ENCODE data around the gene ECT2.
"Not testable (repeated sequence)": the region's sequence is repeated elsewhere in the genome, so short reads cannot be mapped to it uniquely, and the experiment has no call there.

Gene ECT2

GRCh38 chr3:172750368-172751174 is at the start of gene ECT2:
TSS of gene ECT2 (plus strand) at chr3:172750726. CDS start at chr3:172754531, 3,805 bp downstream.
- no CpG with 5 or more reads among the region's 49 CpGs for WGBS (ENCODE audit: insufficient coverage, insufficient read length)
- Histone ChIP-seq H3K9me3 (ENCODE audit: control insufficient read depth, insufficient read depth, low read length) (no peaks in the 10 kb centered on the region), H3K4me3 (ENCODE audit: low read length) (peak within 1 kb of the TSS; percentile 98), H3K4me1 (ENCODE audit: control insufficient read depth, insufficient read depth, low read length) (peaks cover 1% of the 10 kb centered on the region; the same call in 1 of the 2 replicates), H3K27me3 (ENCODE audit: control insufficient read depth, insufficient read depth, low read length) (no peaks in the 10 kb centered on the region), H3K27ac (ENCODE audit: low read length) (no peak within 1 kb of the TSS), H3K36me3 (ENCODE audit: control insufficient read depth, insufficient read depth, low read length) (no peaks in the 10 kb centered on the region)
- DNase-seq (ENCODE audit: low read depth, low spot score): peak; percentile 100

GRCh38 chr3:172700936-172701455 is 49.5 kb upstream of the ECT2 start:
- H3K27me3 ChIP-seq (ENCODE audit: control insufficient read depth, insufficient read depth, low read length): no peaks in the 10 kb centered on the region
- H3K9me3 ChIP-seq (ENCODE audit: control insufficient read depth, insufficient read depth, low read length): no peaks in the 10 kb centered on the region
- no peaks in the 10 kb centered on the region for H3K4me1 ChIP-seq (ENCODE audit: control insufficient read depth, insufficient read depth, low read length)
- H3K4me3 ChIP-seq (ENCODE audit: low read length): no peak overlapping the region
- no peak for DNase-seq (ENCODE audit: low read depth, low spot score)
- H3K36me3 ChIP-seq (ENCODE audit: control insufficient read depth, insufficient read depth, low read length): no peaks in the 10 kb centered on the region
- no peak overlapping the region for H3K27ac ChIP-seq (ENCODE audit: low read length)
- no CpG with 5 or more reads among the region's 1 CpG for WGBS (ENCODE audit: insufficient coverage, insufficient read length)

GRCh38 chr3:172701751-172702150 is 48.8 kb upstream of the ECT2 start:
- no CpG with 5 or more reads among the region's 3 CpGs for WGBS (ENCODE audit: insufficient coverage, insufficient read length)
- DNase-seq (ENCODE audit: low read depth, low spot score): no peak
- Histone ChIP-seq H3K4me3 (ENCODE audit: low read length) (no peak overlapping the region), H3K9me3 (ENCODE audit: control insufficient read depth, insufficient read depth, low read length) (no peaks in the 10 kb centered on the region), H3K4me1 (ENCODE audit: control insufficient read depth, insufficient read depth, low read length) (no peaks in the 10 kb centered on the region), H3K36me3 (ENCODE audit: control insufficient read depth, insufficient read depth, low read length) (no peaks in the 10 kb centered on the region), H3K27me3 (ENCODE audit: control insufficient read depth, insufficient read depth, low read length) (no peaks in the 10 kb centered on the region), H3K27ac (ENCODE audit: low read length) (no peak overlapping the region)

- Histone ChIP-seq H3K36me3 (ENCODE audit: control insufficient read depth, insufficient read depth, low read length) (no peaks in the 10 kb centered on the region), H3K27me3 (ENCODE audit: control insufficient read depth, insufficient read depth, low read length) (no peaks in the 10 kb centered on the region), H3K4me1 (ENCODE audit: control insufficient read depth, insufficient read depth, low read length) (no peaks in the 10 kb centered on the region), H3K4me3 (ENCODE audit: low read length) (no peak overlapping the region), H3K27ac (ENCODE audit: low read length) (no peak overlapping the region), H3K9me3 (ENCODE audit: control insufficient read depth, insufficient read depth, low read length) (no peaks in the 10 kb centered on the region)
- WGBS (ENCODE audit: insufficient coverage, insufficient read length): no CpG with 5 or more reads among the region's 3 CpGs
- no peak for DNase-seq (ENCODE audit: low read depth, low spot score)
Observed at GRCh38 chr3:172702256-172702655, 48.3 kb upstream of the ECT2 start.

- not testable (repeated sequence) for H3K4me1 ChIP-seq (ENCODE audit: control insufficient read depth, insufficient read depth, low read length); H3K4me3 ChIP-seq (ENCODE audit: low read length); H3K27ac ChIP-seq (ENCODE audit: low read length); H3K9me3 ChIP-seq (ENCODE audit: control insufficient read depth, insufficient read depth, low read length); DNase-seq (ENCODE audit: low read depth, low spot score); H3K27me3 ChIP-seq (ENCODE audit: control insufficient read depth, insufficient read depth, low read length); H3K36me3 ChIP-seq (ENCODE audit: control insufficient read depth, insufficient read depth, low read length)
- WGBS (ENCODE audit: insufficient coverage, insufficient read length): no CpG with 5 or more reads among the region's 3 CpGs
Observed at GRCh38 chr3:172702731-172703130, 47.8 kb upstream of the ECT2 start.

- no peak for DNase-seq (ENCODE audit: low read depth, low spot score)
- no CpG with 5 or more reads among the region's 1 CpG for WGBS (ENCODE audit: insufficient coverage, insufficient read length)
- Histone ChIP-seq H3K36me3 (ENCODE audit: control insufficient read depth, insufficient read depth, low read length) (no peaks in the 10 kb centered on the region), H3K9me3 (ENCODE audit: control insufficient read depth, insufficient read depth, low read length) (no peaks in the 10 kb centered on the region), H3K27me3 (ENCODE audit: control insufficient read depth, insufficient read depth, low read length) (no peaks in the 10 kb centered on the region), H3K4me1 (ENCODE audit: control insufficient read depth, insufficient read depth, low read length) (no peaks in the 10 kb centered on the region), H3K27ac (ENCODE audit: low read length) (no peak overlapping the region), H3K4me3 (ENCODE audit: low read length) (no peak overlapping the region)
Observed at GRCh38 chr3:172704001-172704400, 46.5 kb upstream of the ECT2 start.

- Histone ChIP-seq H3K27ac (ENCODE audit: low read length) (no peak overlapping the region), H3K4me3 (ENCODE audit: low read length) (no peak overlapping the region), H3K36me3 (ENCODE audit: control insufficient read depth, insufficient read depth, low read length) (no peaks in the 10 kb centered on the region), H3K27me3 (ENCODE audit: control insufficient read depth, insufficient read depth, low read length) (no peaks in the 10 kb centered on the region), H3K4me1 (ENCODE audit: control insufficient read depth, insufficient read depth, low read length) (0 out of 2 replicates have a peak, but pooled peaks cover 3% of the 10 kb centered on the region), H3K9me3 (ENCODE audit: control insufficient read depth, insufficient read depth, low read length) (no peaks in the 10 kb centered on the region)
- no peak for DNase-seq (ENCODE audit: low read depth, low spot score)
- WGBS (ENCODE audit: insufficient coverage, insufficient read length): no CpG with 5 or more reads among the region's 4 CpGs
Observed at GRCh38 chr3:172705170-172705569, 45.4 kb upstream of the ECT2 start.

GRCh38 chr3:172707030-172707429 is 43.5 kb upstream of the ECT2 start:
- Histone ChIP-seq H3K36me3 (ENCODE audit: control insufficient read depth, insufficient read depth, low read length) (no peaks in the 10 kb centered on the region), H3K27ac (ENCODE audit: low read length) (no peak overlapping the region), H3K27me3 (ENCODE audit: control insufficient read depth, insufficient read depth, low read length) (no peaks in the 10 kb centered on the region), H3K4me3 (ENCODE audit: low read length) (no peak overlapping the region), H3K4me1 (ENCODE audit: control insufficient read depth, insufficient read depth, low read length) (0 out of 2 replicates have a peak, but pooled peaks cover 3% of the 10 kb centered on the region), H3K9me3 (ENCODE audit: control insufficient read depth, insufficient read depth, low read length) (no peaks in the 10 kb centered on the region)
- WGBS (ENCODE audit: insufficient coverage, insufficient read length): no CpG with 5 or more reads among the region's 2 CpGs
- DNase-seq (ENCODE audit: low read depth, low spot score): no peak

GRCh38 chr3:172707967-172708366 is 42.6 kb upstream of the ECT2 start:
- Histone ChIP-seq H3K27me3 (ENCODE audit: control insufficient read depth, insufficient read depth, low read length) (no peaks in the 10 kb centered on the region), H3K27ac (ENCODE audit: low read length) (no peak overlapping the region), H3K36me3 (ENCODE audit: control insufficient read depth, insufficient read depth, low read length) (no peaks in the 10 kb centered on the region), H3K4me1 (ENCODE audit: control insufficient read depth, insufficient read depth, low read length) (0 out of 2 replicates have a peak, but pooled peaks cover 3% of the 10 kb centered on the region), H3K4me3 (ENCODE audit: low read length) (no peak overlapping the region), H3K9me3 (ENCODE audit: control insufficient read depth, insufficient read depth, low read length) (no peaks in the 10 kb centered on the region)
- DNase-seq (ENCODE audit: low read depth, low spot score): no peak
- no CpG with 5 or more reads among the region's 1 CpG for WGBS (ENCODE audit: insufficient coverage, insufficient read length)

- no CpG with 5 or more reads among the region's 2 CpGs for WGBS (ENCODE audit: insufficient coverage, insufficient read length)
- 0 out of 2 replicates have a peak, but pooled peaks cover 3% of the 10 kb centered on the region for H3K4me1 ChIP-seq (ENCODE audit: control insufficient read depth, insufficient read depth, low read length)
- H3K36me3 ChIP-seq (ENCODE audit: control insufficient read depth, insufficient read depth, low read length): no peaks in the 10 kb centered on the region
- H3K4me3 ChIP-seq (ENCODE audit: low read length): no peak overlapping the region
- H3K9me3 ChIP-seq (ENCODE audit: control insufficient read depth, insufficient read depth, low read length): no peaks in the 10 kb centered on the region
- no peak overlapping the region for H3K27ac ChIP-seq (ENCODE audit: low read length)
- no peaks in the 10 kb centered on the region for H3K27me3 ChIP-seq (ENCODE audit: control insufficient read depth, insufficient read depth, low read length)
- DNase-seq (ENCODE audit: low read depth, low spot score): no peak
Observed at GRCh38 chr3:172708921-172709773, 41.4 kb upstream of the ECT2 start.
